ENCODE data around the gene C16orf86.

GRCh38 chr16:67658849-67659674, 7.6 kb upstream of the C16orf86 start:
- TF ChIP-seq CTCF (conservative IDR thresholded peaks at IDR 0.05 in 1 of 2, IDR thresholded peaks at IDR 0.05 in 1 of 2; ENCODE audit: low read depth in 1 of 2, low read length in 2 of 2) (no peak), EZH2 (IDR thresholded peaks at IDR 0.05; ENCODE audit: low read length, missing control alignments) (no peak)

All from fibroblast of lung (primary cell).